T1000 (cell line): ENCODE results near the gene ACAP2.

ENCODE experiments used
- DNase-seq: peaks from one replicate; lab custom pipeline; 2025; ENCODE audit warnings: mixed read lengths; lab: John Stamatoyannopoulos, UW

Gene ACAP2

DNA sequence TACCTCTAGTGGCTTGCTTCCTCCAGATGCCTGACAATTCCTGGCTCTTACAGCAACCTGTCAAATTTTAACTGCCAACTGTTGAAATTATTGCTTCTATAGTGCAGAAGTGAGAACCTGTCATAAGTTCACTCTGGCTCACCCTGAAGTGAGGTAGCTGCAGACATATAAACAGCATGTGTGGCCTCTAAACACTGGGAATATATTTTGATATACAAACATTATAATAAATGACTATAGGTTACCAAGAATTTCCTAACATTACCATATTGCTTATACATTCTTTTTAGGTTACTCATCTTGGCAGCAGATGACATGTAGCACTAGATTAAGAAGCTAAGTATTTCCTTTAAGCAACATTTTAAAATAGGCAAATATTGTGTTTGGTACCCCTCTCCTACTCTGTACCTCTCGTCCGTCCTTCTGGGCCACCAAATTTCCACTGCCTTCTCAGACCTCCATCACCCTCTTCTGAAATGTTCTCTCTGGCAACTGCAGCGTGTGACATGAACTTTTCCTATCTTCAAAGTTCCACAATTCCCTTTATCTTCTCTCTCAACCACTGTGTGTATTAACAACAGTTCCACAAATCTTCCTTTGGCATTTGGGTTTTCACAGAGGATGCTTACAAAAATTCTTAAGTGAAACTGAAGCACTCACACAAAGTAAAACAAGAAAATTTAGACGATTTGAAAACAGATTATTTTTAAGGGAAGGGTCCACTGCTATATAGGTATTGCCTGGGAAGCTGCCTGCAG lies 156.5 kb downstream of the ACAP2 start:
- no peak for DNase-seq

DNA sequence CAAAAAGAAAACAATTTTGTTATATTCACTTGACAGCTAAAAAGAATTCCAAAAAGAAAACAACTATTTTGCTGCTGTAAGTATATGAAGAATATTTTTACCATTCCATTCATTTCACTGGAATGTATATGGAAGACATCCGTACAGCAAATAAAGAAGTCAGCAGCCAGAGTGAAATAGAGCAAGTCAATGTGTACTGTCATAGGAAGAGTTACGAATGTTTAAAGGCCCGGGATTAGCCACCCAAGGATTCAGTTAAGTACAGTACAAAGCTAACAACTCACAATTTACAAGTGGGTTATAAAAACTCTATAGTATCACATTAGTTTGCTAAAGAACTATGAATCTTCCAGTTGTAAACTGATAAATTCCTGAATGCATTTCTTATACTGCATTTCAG lies 157.4 kb downstream of the ACAP2 start:
- no peak for DNase-seq

DNA sequence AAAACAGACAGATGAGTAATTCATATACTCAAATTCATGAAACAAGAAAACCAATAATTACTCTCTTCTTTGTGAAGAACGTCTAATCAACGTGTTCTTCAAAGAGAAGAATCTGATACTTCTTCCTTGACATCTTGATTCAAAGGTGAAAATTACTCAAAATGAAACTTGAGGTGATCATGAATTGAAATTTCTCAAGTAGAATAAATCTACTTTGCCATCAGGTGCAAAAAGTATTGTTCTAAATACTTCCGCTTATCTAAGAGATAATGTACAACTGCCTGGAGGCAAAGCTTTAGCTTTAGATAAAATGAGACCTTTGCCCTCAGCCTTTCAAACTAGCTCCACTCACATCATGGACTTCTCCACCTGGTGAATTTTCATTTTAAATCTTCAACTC lies 158.0 kb downstream of the ACAP2 start:
- no peak for DNase-seq

DNA sequence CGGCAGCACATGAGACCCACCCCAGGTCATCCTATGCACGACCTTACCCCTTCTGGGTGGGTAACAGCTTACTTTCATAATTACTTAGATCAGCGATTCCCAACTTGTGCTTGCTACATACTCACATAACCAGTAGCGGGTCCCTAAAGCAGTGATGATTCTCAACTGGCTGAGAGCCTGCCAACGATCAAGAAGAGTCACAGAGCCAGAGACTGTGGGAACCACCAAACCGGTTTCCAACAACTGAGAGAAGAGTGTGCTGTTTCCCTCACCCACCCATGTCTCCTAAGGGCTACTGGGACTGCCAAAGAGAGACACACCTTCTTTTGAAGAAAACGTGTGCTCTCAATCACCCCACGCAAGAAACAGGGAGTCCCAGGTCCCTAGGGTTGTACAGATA lies 159.9 kb downstream of the ACAP2 start:
- DNase-seq = no peak

DNA sequence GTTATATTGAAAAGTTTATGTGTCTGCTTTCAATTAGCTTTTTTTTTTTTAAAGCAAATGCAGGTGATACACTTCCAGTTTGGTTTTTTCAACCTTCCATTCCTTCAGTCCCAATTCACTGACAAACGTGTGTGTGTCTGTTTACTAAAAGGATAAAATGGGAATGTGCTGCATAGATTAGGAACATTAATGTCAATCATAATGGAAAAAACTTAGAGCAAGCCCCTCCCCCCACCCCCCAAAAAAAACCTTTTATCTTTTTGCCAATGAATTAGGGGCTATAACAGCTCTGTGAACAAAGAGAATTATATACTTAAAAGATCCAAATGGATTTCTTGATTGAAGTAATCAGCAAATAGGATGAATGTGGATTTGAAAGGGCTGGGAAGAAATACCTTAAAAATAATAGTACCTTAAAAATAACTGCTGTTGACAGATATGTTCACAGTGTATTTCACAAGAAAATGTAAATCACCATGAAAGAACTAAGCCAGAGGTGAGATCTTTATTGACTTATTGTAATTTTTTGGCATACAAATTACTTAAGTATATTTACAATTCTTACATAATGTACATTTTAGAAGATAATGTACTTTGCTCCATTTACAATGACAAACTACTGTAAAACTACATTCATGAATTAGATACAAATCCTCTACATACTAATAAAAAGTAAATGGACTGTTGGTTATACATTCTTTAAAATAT lies 168.4 kb downstream of the ACAP2 start:
- DNase-seq = no peak

DNA sequence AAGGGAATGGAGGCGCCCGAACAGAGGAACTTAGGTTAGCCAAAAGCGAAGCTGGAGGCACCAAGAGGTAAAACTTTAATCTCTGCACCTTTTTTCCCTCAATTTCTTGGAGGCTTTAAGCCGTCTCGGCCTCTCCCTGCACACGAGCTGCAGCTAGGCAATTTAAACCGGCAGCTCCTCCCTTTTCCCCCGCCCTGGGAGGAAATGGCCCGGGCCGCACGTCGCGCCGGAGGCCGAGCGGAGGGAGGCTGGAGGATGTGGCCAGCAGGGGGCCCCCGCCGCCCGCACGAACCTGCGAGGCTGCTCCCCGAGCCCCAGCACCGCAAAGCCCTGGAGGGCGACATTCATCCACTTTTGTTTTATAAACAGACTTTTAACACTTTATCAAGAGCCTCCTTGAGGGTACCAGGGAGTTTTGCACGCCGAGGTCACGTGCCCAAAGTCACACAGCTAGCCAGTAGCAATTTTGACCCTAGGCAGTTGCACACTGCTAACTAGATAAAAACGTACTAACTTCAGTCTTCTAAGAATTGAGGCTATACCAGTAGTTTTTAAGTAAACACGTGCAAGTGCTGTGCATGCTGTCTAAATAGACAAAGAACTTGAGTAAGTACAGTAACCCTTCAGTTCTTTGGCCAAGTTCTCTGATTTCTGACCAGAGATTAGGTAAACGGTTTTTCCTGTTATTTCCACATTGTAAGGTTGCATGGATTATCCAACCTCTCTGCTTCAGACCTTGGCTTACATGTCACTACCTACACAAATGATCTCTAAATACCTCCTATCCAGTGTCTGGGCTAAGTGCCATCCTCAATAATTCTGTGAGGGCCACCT lies 171.2 kb downstream of the ACAP2 start:
- peak; percentile 70 for DNase-seq

DNA sequence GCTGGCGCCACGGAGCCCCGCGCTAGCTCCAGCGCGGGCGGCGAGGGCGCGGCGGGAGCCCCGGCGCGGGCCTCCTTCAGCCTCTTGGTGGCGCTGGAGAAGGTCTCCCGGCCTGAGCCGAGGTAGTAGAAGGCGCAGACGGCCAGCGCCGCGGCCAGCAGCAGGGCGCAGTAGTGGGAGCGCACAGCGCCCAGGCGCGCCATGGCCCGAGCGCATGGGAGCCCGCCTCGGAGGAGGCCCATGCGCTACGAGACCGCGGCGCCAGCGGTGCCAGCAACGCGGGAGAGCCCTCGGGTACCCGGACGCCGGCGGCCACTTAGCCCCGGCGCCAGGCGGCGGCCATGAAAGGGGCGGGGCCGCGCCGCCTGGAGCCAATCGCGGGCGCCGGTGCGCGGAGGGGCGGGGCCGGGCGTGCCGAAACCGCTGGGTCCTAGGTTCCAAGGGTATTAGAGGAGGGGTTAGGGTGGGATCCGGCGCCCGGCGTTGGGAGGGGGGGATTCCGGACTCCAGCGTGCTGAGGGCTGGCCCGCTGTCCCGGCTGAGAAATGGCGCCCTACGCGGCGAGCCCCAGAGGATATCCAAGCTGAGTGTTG lies 171.9 kb downstream of the ACAP2 start, which contains the start of gene XXYLT1:
XXYLT1 (minus strand) TSS at position 343 of the 593 bp plus-strand sequence; CDS start at position 242, 101 bp downstream.
- peak; percentile 74 for DNase-seq

DNA sequence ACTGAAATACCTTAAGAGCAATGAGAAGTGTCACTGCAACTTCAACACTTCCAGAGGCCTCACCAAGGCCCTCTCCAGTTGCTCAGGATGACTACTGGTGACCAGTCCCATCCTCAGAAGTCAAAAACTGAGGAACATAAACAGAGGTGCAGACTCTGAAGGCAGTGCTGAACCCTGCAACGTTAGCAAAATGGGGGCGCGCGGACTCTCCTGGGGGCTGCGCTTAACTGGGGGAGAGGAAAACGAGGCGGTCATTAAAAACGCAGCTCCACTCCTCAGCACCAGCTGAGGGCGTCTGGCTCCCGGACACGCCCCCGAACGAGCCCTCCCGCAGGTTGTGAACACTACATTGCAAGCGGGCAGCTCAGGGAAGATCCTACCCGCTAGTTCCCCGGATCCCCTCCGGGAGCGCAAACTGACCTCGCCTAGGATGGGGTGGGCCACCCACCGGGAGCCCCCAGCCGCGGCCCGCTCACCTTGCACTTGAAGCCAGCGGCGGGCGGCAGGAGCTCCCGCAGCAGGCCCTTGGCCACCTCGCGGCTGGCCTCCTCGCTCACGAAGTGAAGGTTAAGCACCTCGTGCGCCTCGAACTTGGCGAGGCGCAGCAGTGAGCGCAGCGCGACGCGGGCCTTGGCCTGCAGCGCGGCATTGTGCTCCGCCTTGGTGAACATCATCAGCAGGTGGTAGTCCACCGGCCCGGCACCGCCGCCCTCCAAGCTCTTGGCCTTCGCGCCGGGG lies 172.6 kb downstream of the ACAP2 start:
- no peak for DNase-seq

DNA sequence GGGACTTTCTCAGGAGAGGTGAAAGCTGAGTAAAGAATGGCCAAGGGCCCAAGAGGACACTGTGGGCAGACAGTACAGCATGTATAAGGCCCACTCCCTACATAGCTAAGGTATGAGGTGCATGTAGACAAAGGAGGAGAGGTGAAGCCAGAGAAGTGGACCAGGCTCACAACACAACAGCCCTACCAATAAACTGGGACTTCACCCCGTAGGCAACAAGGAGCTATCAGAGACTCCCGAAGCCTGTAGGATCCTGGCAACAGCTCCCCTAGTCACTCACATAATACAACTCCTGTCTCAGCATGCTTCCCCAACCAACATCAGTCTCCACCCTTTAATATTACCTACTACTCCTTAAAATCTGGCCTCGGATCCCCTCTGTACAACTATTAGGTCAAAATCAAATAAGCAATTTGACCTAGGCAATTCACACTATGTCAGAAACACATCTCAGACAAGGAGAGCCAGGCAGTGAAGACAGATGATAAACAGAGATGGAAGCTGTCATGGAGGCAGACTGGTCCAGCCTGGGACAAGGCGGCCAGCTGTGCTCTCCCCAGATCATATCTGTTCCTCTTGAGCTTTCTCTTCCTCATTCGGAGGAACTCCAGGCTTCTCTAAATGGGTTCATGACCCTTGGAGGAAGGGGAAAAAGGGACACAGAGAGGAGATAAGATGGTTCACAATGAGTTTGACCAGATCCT lies 173.3 kb downstream of the ACAP2 start:
- no peak for DNase-seq

DNA sequence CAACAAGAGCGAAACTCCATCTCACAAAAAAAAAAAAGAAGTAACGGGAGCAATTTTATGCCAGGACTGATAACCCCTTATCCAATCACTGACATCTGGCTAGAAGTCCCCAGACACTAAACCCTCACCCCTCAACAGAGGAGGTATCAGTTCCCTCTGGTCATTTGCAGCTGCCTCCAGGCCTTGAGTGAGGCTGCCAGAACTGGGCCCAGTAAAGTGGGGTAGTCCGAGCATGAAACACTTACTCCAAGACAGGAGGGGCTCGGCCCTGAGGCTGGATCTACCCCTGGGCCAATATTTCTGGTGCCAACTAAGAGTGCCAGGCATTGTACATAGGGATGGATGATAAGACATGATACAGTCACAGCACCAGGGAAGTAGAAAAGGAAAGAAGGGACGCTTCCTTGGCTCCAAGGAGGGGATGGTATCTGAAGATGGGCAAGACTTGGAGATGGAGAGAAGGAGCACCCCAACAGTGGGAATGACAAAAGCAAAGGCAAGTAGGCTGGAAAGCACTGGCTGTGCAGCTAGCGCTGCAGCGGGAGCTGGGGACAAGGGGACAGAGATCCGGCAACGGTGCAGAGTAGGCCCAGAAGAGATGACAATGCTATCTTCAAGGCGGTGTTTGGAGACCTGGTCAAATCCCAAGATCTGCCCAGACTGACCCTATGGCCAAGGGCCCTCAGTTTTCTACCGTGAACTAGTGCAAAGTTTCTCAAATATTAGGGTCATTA lies 174.1 kb downstream of the ACAP2 start:
- DNase-seq = no peak

DNA sequence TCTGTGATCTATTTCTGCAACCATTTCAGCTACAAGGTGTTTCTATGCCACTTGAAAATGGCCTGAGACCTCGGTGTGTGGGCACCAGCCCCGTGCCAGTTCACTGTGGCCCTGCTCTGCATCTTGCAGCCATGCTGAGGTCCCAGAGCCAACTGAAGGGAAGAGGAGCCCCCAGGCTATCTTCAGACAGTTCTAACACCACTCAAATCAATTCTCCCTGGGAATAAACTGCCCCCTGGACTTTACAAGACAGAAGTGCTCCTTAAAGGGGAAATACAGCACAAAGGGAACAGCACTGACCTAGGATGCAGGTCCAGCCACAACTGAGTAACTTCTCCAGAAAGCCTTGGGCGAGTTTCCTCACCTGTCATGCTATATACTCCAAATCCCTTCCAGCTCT lies 175.7 kb downstream of the ACAP2 start:
- no peak for DNase-seq

DNA sequence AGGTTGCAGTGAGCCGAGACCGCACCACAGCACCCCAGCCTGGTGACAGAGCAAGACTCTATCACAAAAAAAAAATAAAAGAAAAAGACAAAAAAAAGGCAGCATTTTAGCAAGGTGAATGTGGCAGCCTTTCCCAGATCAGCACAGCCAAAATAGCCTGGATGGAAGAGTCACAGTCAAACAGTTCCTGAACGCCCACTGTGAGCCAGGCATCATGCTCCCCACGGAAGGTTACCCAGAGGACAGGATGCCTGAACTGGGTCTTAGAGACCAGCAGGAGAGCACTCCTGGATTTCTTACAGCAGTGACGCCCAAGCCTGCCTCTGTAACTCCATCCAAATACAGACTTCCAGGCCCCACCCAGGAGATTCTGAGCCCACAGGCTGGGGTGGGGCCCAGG lies 176.4 kb downstream of the ACAP2 start:
- DNase-seq = no peak

DNA sequence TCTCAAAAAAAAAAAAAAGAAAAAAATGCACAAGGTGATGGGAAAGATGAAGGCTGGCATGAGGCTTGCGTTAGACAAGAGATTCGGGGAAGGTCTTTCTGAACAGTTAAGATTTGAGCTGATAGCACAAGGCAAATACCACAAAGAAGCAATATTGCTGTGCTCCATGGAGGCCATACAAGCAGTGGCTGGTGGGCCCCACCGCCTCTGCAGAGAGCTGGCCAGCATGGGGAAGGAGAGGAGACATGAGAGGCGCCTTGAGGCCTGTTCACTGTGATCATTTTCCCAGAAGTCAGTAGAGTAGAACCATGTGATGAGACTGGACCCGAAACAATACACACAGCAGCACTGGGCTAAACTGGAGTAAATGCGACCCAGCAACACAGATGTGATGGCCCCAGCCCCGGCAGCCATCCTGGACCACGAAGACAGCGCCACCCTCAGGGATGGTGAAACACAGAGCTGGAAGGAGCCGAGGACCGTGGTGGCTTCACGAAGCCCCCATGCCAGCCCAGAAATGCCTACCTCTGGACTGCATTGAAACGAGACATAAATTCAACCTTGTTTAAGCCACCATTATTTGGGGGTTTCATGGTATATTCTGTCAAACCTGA lies 177.3 kb downstream of the ACAP2 start:
- no peak for DNase-seq

DNA sequence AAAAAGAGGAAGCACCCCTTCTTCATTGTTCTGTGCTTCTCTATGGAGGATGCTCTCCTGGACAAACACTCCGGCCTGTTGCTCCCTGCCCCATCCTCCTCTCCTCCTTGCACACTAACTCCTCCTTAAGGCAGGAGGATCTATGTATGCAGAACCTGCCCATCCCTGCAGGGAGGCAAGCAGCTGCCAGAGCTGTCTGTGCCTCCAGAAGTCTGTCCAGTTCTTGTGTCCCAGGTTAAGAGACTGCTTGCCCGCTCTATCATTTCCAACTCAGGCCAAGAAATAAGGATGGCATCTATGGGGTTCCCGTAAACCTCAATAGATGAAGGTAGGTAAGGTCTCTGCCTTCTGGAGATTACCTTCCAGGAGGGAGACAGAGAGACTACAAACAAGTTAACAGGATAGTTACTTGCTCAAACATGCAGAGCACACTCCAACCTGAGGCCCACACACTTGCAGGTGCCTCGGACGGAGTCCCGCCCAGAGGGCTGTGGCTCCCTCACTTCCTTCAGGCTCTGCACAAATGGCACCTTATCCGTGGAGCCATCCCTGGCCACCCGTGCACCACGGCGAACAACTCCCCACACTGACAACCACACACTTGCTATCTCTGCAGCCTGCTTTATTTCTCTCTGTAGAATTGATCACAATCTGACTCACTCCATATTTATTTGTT lies 178.8 kb downstream of the ACAP2 start:
- DNase-seq = no peak

DNA sequence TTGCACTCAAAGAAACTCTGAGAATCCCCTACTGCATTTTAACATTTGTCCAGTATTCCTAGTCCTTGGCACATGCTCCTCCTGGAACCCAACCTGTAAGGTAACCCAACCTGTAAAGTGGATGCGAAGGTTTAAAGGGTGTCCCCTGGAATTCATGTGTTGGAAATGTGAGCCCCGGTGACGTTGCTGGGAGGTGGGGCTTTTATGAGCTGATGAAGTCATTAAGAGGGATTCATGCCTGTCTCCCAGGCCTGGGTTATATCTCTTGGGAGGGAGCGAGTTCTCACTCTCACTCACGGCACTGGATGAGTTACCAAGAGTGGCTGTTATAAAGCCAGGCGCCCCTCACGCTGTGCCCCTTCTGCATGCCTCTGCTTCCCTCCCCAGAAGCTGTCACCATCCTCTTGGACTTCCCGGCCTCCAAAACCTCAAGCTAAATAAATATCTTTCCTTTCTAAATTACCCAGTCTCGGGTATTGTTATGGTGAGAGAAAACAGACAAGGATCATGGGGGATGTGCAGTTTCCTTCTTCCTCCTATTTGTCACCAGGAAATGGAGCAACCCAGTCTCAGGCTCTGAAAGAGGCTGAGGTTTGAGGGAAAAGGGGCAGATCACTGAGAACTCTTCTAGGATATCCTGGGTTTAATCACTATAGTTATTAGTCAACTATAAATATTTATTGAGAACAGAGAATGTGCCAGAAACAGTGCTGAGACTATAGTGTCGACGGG lies 179.5 kb downstream of the ACAP2 start:
- no peak for DNase-seq

DNA sequence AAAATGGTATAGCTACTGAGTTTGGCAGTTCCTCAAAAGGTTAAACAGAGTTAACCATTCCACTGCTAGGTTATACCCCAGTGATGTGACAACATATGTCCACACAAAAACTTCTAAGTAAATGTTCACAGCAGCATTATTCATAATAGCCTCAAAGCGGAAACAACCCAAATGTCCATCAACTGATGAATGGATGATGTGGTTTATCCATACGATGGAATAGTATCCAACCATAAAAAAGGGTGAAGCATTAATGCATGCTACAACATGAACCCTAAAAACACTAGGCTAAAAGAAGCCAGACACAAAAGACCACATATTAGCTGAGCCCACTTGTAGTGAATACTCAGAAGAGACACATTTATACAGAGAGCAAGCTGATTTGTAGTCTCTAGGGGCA lies 180.9 kb downstream of the ACAP2 start:
- DNase-seq = no peak

DNA sequence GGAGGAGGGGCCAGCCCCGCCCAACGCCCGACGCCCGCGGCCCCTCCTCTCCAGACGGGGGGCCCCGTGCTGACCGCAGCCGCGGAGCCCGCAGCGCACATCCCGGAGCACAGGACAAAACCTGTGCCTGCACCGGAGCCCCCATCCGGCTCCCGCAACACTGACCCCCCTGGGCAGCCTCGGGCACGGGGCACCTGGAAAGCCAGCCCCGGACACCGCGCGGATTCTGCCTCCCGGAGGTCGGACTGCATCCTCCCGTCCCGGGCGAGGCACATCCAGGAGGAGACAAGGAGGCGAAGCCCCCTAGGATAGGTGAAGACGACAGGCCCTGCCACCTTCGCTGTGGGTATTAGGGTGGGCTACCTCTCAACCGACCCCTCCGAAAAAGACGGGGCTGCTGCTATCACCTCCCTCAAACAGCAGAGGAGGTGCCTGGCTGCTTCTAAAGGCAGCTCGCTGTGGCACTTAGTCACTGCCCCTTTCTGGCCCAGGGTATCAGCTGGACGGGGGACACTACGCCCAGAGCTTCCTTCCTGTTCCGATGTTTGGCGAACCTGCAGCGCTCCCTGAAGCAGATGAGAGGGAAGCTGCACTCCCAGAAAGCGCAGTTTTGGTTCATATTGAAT lies 182.4 kb downstream of the ACAP2 start:
- no peak for DNase-seq
